ENCODE measurements around the gene SLC22A4. TPM values are rescaled to one million over a fixed set of nuclear protein-coding genes. Genes with fewer than 3 reads are reported as not detected.
A peak's percentile ranks its signal among the peaks of the same experiment; 100 is the strongest.

SLC22A4 gene
- total RNA-seq, 1 experiment from 2014 or later = 0.72 TPM

DNA sequence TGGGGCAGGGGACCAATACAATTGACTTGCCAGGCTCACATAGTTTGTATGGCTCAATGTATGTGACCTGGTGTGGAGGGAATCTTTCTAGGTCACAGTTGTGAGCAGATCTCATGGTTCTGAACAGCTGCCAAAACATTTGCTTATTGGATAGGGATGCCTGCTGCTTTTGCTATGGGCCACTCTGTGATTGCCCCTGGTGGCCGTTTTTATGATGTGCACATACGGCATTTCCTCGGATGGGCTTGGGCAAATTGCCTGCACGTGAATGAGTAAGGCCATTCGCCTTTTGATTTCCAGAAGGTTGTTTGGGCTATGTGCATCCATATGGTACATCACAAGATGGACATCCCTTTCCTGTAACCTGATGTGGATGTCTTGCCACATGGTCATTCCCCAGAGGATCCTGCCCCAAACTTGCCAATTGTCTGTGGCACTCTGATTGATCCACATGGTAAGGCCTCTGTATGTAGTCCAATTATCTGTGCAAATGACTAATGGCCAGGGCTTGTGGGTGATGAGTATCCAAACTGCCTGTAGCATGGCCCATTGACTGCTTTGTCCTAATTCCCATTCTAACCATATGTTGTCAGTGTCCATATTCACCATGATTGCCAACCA lies 10.7 kb upstream of the SLC22A4 start:
- no peak overlapping the region for H2BK15ac ChIP-seq (ENCODE audit: low read depth, low read length)
- no peaks in the 10 kb centered on the region for H3K23me2 ChIP-seq (ENCODE audit: insufficient read length, low read depth, low read length, poor library complexity, severe bottlenecking)
- no peak overlapping the region for H2BK12ac ChIP-seq (ENCODE audit: insufficient read length, low read depth, low read length)
- no peak overlapping the region for H3K23ac ChIP-seq (ENCODE audit: insufficient read length, low read depth, low read length)
- H2BK5ac ChIP-seq (ENCODE audit: insufficient read length, low read length) = no peak overlapping the region
- H3K27me3 ChIP-seq (ENCODE audit: insufficient read depth, low read length) = no peaks in the 10 kb centered on the region
- no peak overlapping the region for H3K56ac ChIP-seq (ENCODE audit: insufficient read length, low read depth, low read length)
- H3K18ac ChIP-seq (ENCODE audit: insufficient read length, low read depth, low read length) = no peak overlapping the region
- no peak overlapping the region for H2BK20ac ChIP-seq (ENCODE audit: low read depth, low read length, poor library complexity, severe bottlenecking)
- no CpG with 5 or more reads among the region's 5 CpGs for WGBS (ENCODE audit: extremely low coverage, insufficient read length, low lambda C conversion rate)
- H3K4me1 ChIP-seq (ENCODE audit: insufficient read depth, low read length) = no peaks in the 10 kb centered on the region
- TF ChIP-seq, protein P1, sequence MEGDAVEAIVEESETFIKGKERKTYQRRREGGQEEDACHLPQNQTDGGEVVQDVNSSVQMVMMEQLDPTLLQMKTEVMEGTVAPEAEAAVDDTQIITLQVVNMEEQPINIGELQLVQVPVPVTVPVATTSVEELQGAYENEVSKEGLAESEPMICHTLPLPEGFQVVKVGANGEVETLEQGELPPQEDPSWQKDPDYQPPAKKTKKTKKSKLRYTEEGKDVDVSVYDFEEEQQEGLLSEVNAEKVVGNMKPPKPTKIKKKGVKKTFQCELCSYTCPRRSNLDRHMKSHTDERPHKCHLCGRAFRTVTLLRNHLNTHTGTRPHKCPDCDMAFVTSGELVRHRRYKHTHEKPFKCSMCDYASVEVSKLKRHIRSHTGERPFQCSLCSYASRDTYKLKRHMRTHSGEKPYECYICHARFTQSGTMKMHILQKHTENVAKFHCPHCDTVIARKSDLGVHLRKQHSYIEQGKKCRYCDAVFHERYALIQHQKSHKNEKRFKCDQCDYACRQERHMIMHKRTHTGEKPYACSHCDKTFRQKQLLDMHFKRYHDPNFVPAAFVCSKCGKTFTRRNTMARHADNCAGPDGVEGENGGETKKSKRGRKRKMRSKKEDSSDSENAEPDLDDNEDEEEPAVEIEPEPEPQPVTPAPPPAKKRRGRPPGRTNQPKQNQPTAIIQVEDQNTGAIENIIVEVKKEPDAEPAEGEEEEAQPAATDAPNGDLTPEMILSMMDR (conservative IDR thresholded peaks at IDR 0.05) = peak; percentile 69
- Mint-ChIP-seq H3K27ac (no peak overlapping the region; a peak in 1 of 7 replicates), H3K36me3 (ENCODE audit: insufficient read depth in 1 of 3, low read depth in 3 of 3) (no peaks in the 10 kb centered on the region), H3K9me3 (peaks cover 0 to 5% of the 10 kb centered on the region in 2 experiments; a peak in 1 of 5 replicates), H3K4me1 (peaks cover 3 to 5% of the 10 kb centered on the region in 2 experiments), H3K4me3 (no peak overlapping the region), H3K27me3 (ENCODE audit: low read depth) (peaks cover 22% of the 10 kb centered on the region)
- no peak overlapping the region for H2BK120ac ChIP-seq (ENCODE audit: low read depth, low read length, poor library complexity, severe bottlenecking)
- H2AFZ ChIP-seq (ENCODE audit: low read length) = no peak overlapping the region
- DNase-seq = peak; percentile 43
- no peak overlapping the region for H3K14ac ChIP-seq (ENCODE audit: insufficient read depth, low read length)
- H3K79me1 ChIP-seq (ENCODE audit: insufficient read depth, low read depth, low read length, poor library complexity, severe bottlenecking) = no peaks in the 10 kb centered on the region
- no peak overlapping the region for H3K4me2 ChIP-seq (ENCODE audit: insufficient read depth, insufficient read length, low read length)
- H3K79me2 ChIP-seq (ENCODE audit: insufficient read depth, low read length) = no peaks in the 10 kb centered on the region
- no peak overlapping the region for H3K9ac ChIP-seq (ENCODE audit: extremely low read depth, insufficient read length, low read length)
- H4K8ac ChIP-seq (replicated peaks; ENCODE audit: insufficient read length, low read depth, low read length) = no peak overlapping the region
- no peak overlapping the region for H3T11ph ChIP-seq (ENCODE audit: low read length)
- H4K20me1 ChIP-seq (ENCODE audit: control insufficient read depth, insufficient read depth, insufficient read length) = no peaks in the 10 kb centered on the region
- no peak overlapping the region for H2AK5ac ChIP-seq (ENCODE audit: insufficient read length, low read length)
- no peaks in the 10 kb centered on the region for H3K9me3 ChIP-seq (ENCODE audit: control insufficient read depth, low read depth, low read length)
- H4K91ac ChIP-seq (ENCODE audit: insufficient read length, low read depth, low read length) = no peak overlapping the region
- H3K27ac ChIP-seq (ENCODE audit: insufficient read length, low read depth, low read length) = no peak overlapping the region
- no peak overlapping the region for H4K5ac ChIP-seq (ENCODE audit: insufficient read length, low read depth, low read length)
- no peak overlapping the region for H3K4ac ChIP-seq (ENCODE audit: low read depth, low read length)

All from H9 (cell line).